Endothelial cell of umbilical vein (primary cell): ENCODE measurements around the gene SLMAP.
A peak's percentile ranks its signal among the peaks of the same experiment; 100 is the strongest.

ENCODE experiments used
- EZH2 ChIP-seq: IDR thresholded peaks from 2 replicates; pipeline ENCODE4 v1.6.1; 2012; ENCODE audit warnings: borderline replicate concordance, low read depth, mild to moderate bottlenecking, moderate library complexity, low read length, inconsistent platforms; ENCODE audit not compliant: severe bottlenecking
- GATA2 ChIP-seq: IDR thresholded peaks from 2 replicates; pipeline ENCODE4 v1.7.0; 2011; ENCODE audit warnings: low read depth, mild to moderate bottlenecking, moderate library complexity, mixed read lengths, low read length; ENCODE audit not compliant: insufficient read length, insufficient read depth
- JUN ChIP-seq: IDR thresholded peaks from 2 replicates; pipeline ENCODE4 v1.6.1; 2011; ENCODE audit warnings: borderline replicate concordance, low read depth; ENCODE audit not compliant: insufficient read length, insufficient read depth
- MYC ChIP-seq: IDR thresholded peaks from one replicate; pipeline ENCODE4 v1.6.1; 2011; ENCODE audit warnings: mild to moderate bottlenecking, low read depth, low read length
- POLR2A ChIP-seq: IDR thresholded peaks from 2 replicates; pipeline ENCODE4 v1.6.1; 2012; ENCODE audit warnings: low read depth, mild to moderate bottlenecking, control low read depth, low read length
- TF ChIP-seq, protein P1 (sequence below), 2 donors: IDR thresholded peaks; 1 replicate in 1 of 2; 2 replicates in 1 of 2; pipeline ENCODE4 v1.5.1; 2011; ENCODE audit warnings: low read length in 2 of 2, mild to moderate bottlenecking in 2 of 2, moderate library complexity in 2 of 2, control low read depth in 1 of 2, inconsistent platforms in 1 of 2, low read depth in 1 of 2; ENCODE audit not compliant: insufficient read depth in 1 of 2; ENCODE audit errors: extremely low read depth in 1 of 2
- TF ChIP-seq, protein P2 (sequence below): IDR thresholded peaks from 2 replicates; pipeline ENCODE4 v1.6.1; 2011; ENCODE audit not compliant: insufficient read depth, insufficient read length

DNA sequence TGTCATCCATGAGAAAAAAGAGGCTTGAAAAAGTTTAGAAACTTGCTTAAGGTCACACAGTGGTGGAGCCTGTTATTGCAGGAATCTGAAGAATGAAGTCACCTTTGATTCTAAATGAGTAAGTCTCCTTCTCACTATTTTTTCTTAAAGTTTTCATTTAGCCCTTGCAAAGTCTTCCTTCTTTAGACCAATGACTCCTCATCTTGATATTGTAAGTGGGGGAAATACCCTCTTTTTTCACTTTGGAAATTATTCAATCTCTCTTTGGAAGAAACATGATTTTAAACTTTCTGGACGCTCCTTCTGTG lies 787 bp upstream of the SLMAP start:
- TF ChIP-seq GATA2: no peak
- no peak for TF ChIP-seq POLR2A
- TF ChIP-seq, protein P1, sequence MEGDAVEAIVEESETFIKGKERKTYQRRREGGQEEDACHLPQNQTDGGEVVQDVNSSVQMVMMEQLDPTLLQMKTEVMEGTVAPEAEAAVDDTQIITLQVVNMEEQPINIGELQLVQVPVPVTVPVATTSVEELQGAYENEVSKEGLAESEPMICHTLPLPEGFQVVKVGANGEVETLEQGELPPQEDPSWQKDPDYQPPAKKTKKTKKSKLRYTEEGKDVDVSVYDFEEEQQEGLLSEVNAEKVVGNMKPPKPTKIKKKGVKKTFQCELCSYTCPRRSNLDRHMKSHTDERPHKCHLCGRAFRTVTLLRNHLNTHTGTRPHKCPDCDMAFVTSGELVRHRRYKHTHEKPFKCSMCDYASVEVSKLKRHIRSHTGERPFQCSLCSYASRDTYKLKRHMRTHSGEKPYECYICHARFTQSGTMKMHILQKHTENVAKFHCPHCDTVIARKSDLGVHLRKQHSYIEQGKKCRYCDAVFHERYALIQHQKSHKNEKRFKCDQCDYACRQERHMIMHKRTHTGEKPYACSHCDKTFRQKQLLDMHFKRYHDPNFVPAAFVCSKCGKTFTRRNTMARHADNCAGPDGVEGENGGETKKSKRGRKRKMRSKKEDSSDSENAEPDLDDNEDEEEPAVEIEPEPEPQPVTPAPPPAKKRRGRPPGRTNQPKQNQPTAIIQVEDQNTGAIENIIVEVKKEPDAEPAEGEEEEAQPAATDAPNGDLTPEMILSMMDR (IDR thresholded peaks at IDR 0.05; ENCODE audit: extremely low read depth in 1 of 2, insufficient read depth in 1 of 2, low read depth in 1 of 2, low read length in 2 of 2): peak in 1 of 2 donors; percentile 17
- TF ChIP-seq MYC: no peak
- no peak for TF ChIP-seq JUN
- TF ChIP-seq, protein P2, sequence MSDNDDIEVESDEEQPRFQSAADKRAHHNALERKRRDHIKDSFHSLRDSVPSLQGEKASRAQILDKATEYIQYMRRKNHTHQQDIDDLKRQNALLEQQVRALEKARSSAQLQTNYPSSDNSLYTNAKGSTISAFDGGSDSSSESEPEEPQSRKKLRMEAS: no peak
- no peak for TF ChIP-seq EZH2
